CD4-positive, alpha-beta T cell treated with Interleukin-15 for 1 hour (primary cell): Measurements from ENCODE around the gene NLRP2B.
"Not testable (repeated sequence)": the region's sequence is repeated elsewhere in the genome, so short reads cannot be mapped to it uniquely, and the experiment has no call there.

Experiments
- DNase-seq: peaks from one replicate; pipeline ENCODE4 v3.0.0-alpha.2; 2020

The NLRP2B gene

GRCh38 chrX:57680160-57680559, at the start of gene NLRP2B:
Gene NLRP2B, minus strand, starts transcription at chrX:57680260.
- DNase-seq = no peak

GRCh38 chrX:57725995-57726394, 45.9 kb upstream of the NLRP2B start:
- DNase-seq = not testable (repeated sequence)

GRCh38 chrX:57681341-57681740, 1.3 kb upstream of the NLRP2B start:
- no peak for DNase-seq

GRCh38 chrX:57678686-57679428, 1.2 kb downstream of the NLRP2B start:
- DNase-seq = no peak

- DNase-seq = no peak
Measured at GRCh38 chrX:57677132-57677858, 2.8 kb downstream of the NLRP2B start.

GRCh38 chrX:57675320-57675719, 4.7 kb downstream of the NLRP2B start:
- DNase-seq = no peak

- no peak for DNase-seq
Measured at GRCh38 chrX:57674861-57675260, 5.2 kb downstream of the NLRP2B start.

- no peak for DNase-seq
Measured at GRCh38 chrX:57669961-57670360, 10.1 kb downstream of the NLRP2B start.

- no peak for DNase-seq
Measured at GRCh38 chrX:57667010-57667409, 13.1 kb downstream of the NLRP2B start.

GRCh38 chrX:57655065-57655464, 25.0 kb downstream of the NLRP2B start:
- no peak for DNase-seq

- DNase-seq = no peak
Measured at GRCh38 chrX:57652705-57653104, 27.4 kb downstream of the NLRP2B start.

GRCh38 chrX:57651169-57651919, 28.7 kb downstream of the NLRP2B start:
- DNase-seq = no peak

GRCh38 chrX:57647020-57647419, 33.0 kb downstream of the NLRP2B start:
- no peak for DNase-seq

GRCh38 chrX:57643698-57644097, 36.4 kb downstream of the NLRP2B start:
- DNase-seq = no peak

GRCh38 chrX:57641338-57641737, 38.7 kb downstream of the NLRP2B start:
- no peak for DNase-seq

- no peak for DNase-seq
Measured at GRCh38 chrX:57640674-57641016, 39.4 kb downstream of the NLRP2B start.

GRCh38 chrX:57629438-57629837, 50.6 kb downstream of the NLRP2B start:
- not testable (repeated sequence) for DNase-seq
